Nephron (organoid): Measurements from ENCODE around the gene WWOX.

Experiments used
- H3K27ac Mint-ChIP-seq, 3 experiments: 2 replicates each; pipeline ENCODE4 v1.8.0; 2020; ENCODE audit warnings: mixed read lengths in 3 of 3, mild to moderate bottlenecking in 2 of 3, moderate library complexity in 1 of 3
- H3K27me3 Mint-ChIP-seq: 2 replicates; pipeline ENCODE4 v1.8.0; 2021; ENCODE audit warnings: low read depth, mild to moderate bottlenecking, moderate library complexity, mixed read lengths
- H3K36me3 Mint-ChIP-seq: 2 replicates; pipeline ENCODE4 v1.8.0; 2020; ENCODE audit warnings: low read depth, mixed read lengths
- H3K4me1 Mint-ChIP-seq: 2 replicates; pipeline ENCODE4 v1.8.0; 2020; ENCODE audit warnings: mixed read lengths
- H3K4me3 Mint-ChIP-seq, 3 experiments: 2 replicates each; pipeline ENCODE4 v1.8.0; 2020; ENCODE audit warnings: mild to moderate bottlenecking in 3 of 3, mixed read lengths in 3 of 3, moderate library complexity in 2 of 3
- H3K9me3 Mint-ChIP-seq: 2 replicates; pipeline ENCODE4 v1.8.0; 2020; ENCODE audit warnings: mixed read lengths
- CTCF ChIP-seq, 3 experiments: fragments of 200-600 bp; sonication (generic); IDR thresholded peaks; one replicate each; pipeline ENCODE4 v1.5.0; 2021; ENCODE audit warnings: antibody characterized with exemption in 3 of 3; ENCODE audit not compliant: unreplicated experiment in 3 of 3

WWOX gene

GRCh38 chr16:78659668-78660217, 560.3 kb downstream of the WWOX start:
- H3K27ac Mint-ChIP-seq: peak overlapping the region in 2 of 3 experiments; percentile 2 to 30
- H3K27me3 Mint-ChIP-seq: peaks cover 15% of the 10 kb centered on the region
- H3K4me3 Mint-ChIP-seq: no peak overlapping the region
- no peak for TF ChIP-seq CTCF (IDR thresholded peaks at IDR 0.05; ENCODE audit: unreplicated experiment in 3 of 3)
- no peaks in the 10 kb centered on the region for H3K36me3 Mint-ChIP-seq
- H3K4me1 Mint-ChIP-seq: peaks cover 36% of the 10 kb centered on the region
- H3K9me3 Mint-ChIP-seq: no peaks in the 10 kb centered on the region

DNA sequence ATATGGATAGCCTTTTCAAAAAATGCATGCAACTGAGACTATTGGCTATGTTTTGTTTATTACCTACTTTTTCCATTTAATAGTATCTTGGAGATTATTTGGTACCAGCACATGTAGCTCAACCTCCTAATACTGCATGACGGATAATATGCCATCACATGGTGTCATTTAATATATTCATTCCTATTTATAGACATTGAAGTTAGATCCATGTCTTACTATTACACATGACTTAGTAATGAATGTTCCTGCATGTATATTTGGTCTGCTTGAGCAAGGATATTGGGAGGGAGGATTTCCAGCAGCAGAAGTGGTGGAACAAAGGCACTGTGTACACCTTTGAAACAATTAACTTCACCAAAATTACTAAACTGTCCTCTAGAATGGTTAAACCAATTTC, 561.3 kb downstream of the WWOX start:
- Mint-ChIP-seq H3K4me1 (peaks cover 27% of the 10 kb centered on the region), H3K36me3 (no peaks in the 10 kb centered on the region), H3K27ac (no peak overlapping the region), H3K4me3 (no peak overlapping the region), H3K27me3 (peaks cover 15% of the 10 kb centered on the region), H3K9me3 (no peaks in the 10 kb centered on the region)
- TF ChIP-seq CTCF (IDR thresholded peaks at IDR 0.05; ENCODE audit: unreplicated experiment in 3 of 3): no peak

GRCh38 chr16:78663690-78664089, 564.2 kb downstream of the WWOX start:
- TF ChIP-seq CTCF (IDR thresholded peaks at IDR 0.05; ENCODE audit: unreplicated experiment in 3 of 3): no peak
- peaks cover 8% of the 10 kb centered on the region for H3K27me3 Mint-ChIP-seq
- H3K9me3 Mint-ChIP-seq: no peaks in the 10 kb centered on the region
- H3K36me3 Mint-ChIP-seq: no peaks in the 10 kb centered on the region
- H3K4me1 Mint-ChIP-seq: peaks cover 19% of the 10 kb centered on the region
- no peak overlapping the region for H3K4me3 Mint-ChIP-seq
- no peak overlapping the region for H3K27ac Mint-ChIP-seq

GRCh38 chr16:78664811-78665772, 565.6 kb downstream of the WWOX start:
- peaks cover 21% of the 10 kb centered on the region for H3K4me1 Mint-ChIP-seq
- peaks cover 11% of the 10 kb centered on the region for H3K27me3 Mint-ChIP-seq
- H3K4me3 Mint-ChIP-seq: no peak overlapping the region
- no peak overlapping the region for H3K27ac Mint-ChIP-seq
- H3K9me3 Mint-ChIP-seq: no peaks in the 10 kb centered on the region
- TF ChIP-seq CTCF (IDR thresholded peaks at IDR 0.05; ENCODE audit: unreplicated experiment in 3 of 3): no peak
- H3K36me3 Mint-ChIP-seq: no peaks in the 10 kb centered on the region

DNA sequence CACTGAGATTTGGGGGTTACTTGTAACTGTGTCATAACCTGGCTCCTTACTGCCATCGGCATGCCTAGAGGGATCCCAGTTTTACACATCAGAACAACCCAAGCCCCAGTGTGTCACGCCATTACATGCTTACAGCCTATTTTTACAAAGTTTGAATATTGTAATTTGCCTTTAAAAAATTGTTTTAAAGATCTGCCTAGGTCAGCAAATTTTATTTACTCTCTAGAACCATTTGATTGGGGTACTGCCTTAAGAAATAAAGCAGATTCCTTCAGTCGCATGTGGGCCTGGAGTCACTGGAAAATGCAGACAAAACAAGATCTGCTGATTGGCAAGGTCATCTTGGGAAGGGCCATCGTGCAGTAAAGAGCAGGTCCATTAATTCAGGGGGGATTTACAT, 566.9 kb downstream of the WWOX start:
- Mint-ChIP-seq H3K4me1 (peaks cover 12% of the 10 kb centered on the region), H3K36me3 (no peaks in the 10 kb centered on the region), H3K27ac (no peak overlapping the region), H3K9me3 (no peaks in the 10 kb centered on the region), H3K4me3 (no peak overlapping the region), H3K27me3 (peaks cover 11% of the 10 kb centered on the region)
- TF ChIP-seq CTCF (IDR thresholded peaks at IDR 0.05; ENCODE audit: unreplicated experiment in 3 of 3): no peak
